GM10248 (cell line): ENCODE measurements around the gene UVRAG.

Source experiments
- CTCF ChIA-PET: fragments of 300-600 bp; sonication (Branson Sonifier 250); formaldehyde crosslinking; extraction: SDS; loops from one replicate; lab custom pipeline; 2021; ENCODE audit warnings: antibody characterized with exemption; lab: Yijun Ruan, JAX
- POLR2A ChIA-PET: fragments of 350-650 bp; sonication (Branson Sonifier 250); formaldehyde crosslinking; extraction: SDS; loops from one replicate; lab custom pipeline; 2020; ENCODE audit warnings: antibody characterized with exemption; lab: Yijun Ruan, JAX
- DNase-seq: peaks from one replicate; pipeline ENCODE4 v3.0.0; 2012; ENCODE audit errors: extremely low spot score
- CTCF ChIP-seq: IDR thresholded peaks from 2 replicates; pipeline ENCODE4 v1.5.1; 2012; ENCODE audit warnings: mild to moderate bottlenecking, low read depth; ENCODE audit errors: extremely low read depth, missing control alignments, control extremely low read depth

Gene UVRAG

GRCh38 chr11:76152086-76152681 is 337.2 kb downstream of the UVRAG start:
- ChIA-PET POLR2A (no interaction called here), CTCF (interaction anchor here (0.6 to 3.2 kb wide), 90 partner anchors 8 to 553 kb away, joined by 3 to 70 read pairs (median 4); partner anchors contain the start of gene MOGAT2)
- DNase-seq = peak; percentile 91

DNA sequence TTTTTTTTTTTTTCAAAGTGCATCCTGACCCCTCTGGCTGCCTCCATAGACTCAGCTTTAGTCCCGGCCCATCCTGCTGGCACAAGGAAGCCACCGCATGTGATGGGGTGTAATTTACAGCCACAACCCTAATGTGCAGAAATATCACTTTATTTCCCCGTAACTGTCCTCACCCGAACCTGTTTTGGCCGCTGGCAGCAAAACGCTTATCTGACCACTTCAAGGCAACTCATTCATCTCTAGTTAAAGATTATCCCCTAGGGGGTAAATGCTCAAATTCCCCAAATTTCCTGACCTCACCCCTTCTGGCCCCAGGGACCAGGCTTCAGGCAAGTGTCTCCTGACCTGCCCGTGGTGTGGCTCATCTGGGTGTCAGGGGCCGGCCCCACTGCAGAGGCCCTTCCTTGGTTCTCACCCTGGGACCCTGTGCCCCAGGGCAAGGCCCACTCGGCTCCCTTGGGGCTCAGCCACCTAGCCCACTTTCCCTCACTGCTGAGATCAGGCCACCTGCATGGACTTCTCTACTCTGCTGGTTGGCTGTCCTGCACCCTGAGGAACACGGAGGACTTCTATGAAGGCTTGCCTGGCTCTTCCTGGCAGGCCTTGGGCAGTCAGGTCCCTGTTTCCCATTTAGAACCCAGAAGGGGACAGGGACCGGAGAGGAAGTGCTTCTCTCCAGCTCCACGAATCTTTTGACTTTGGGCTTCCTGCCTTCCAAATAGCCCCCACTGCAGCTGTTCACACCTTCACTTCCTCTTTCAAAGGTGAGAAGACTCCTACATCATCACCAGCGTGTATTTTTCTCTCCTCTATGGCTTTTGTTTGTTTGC is 337.9 kb downstream of the UVRAG start:
- no peak for TF ChIP-seq CTCF
- ChIA-PET POLR2A (no interaction called here), CTCF (interaction anchor here (0.6 to 3.2 kb wide), 78 partner anchors 8 to 554 kb away, joined by 3 to 70 read pairs (median 5); partner anchors contain the start of gene MOGAT2)
- DNase-seq = peak; percentile 76

More at GRCh38 chr11:76152086-76152681, 337.2 kb downstream of the UVRAG start:
- peak; percentile 99 for TF ChIP-seq CTCF

DNA sequence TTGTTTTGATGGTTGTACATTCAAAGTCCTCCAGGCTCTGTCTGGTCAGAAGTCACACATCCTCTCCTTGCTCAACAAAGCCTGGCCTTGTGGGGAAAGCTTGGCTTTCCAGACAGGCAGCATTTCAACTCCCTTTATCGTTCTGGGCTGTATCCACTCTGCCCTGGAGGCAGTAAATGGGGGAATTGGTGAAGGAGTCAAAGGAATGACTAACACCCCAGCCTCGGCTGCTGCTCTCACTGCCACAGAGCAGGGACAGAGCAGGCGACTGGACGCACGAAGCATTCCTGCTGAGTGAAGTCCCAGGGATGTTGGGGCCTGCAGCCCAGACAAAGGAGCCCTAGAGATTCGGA is 338.5 kb downstream of the UVRAG start:
- TF ChIP-seq CTCF = no peak
- no peak for DNase-seq
- ChIA-PET POLR2A (no interaction called here), CTCF (interaction anchor here (1.4 to 3.2 kb wide), 10 partner anchors 10 to 431 kb away, joined by 3 to 70 read pairs (median 15); no protein-coding TSS in a partner anchor)

DNA sequence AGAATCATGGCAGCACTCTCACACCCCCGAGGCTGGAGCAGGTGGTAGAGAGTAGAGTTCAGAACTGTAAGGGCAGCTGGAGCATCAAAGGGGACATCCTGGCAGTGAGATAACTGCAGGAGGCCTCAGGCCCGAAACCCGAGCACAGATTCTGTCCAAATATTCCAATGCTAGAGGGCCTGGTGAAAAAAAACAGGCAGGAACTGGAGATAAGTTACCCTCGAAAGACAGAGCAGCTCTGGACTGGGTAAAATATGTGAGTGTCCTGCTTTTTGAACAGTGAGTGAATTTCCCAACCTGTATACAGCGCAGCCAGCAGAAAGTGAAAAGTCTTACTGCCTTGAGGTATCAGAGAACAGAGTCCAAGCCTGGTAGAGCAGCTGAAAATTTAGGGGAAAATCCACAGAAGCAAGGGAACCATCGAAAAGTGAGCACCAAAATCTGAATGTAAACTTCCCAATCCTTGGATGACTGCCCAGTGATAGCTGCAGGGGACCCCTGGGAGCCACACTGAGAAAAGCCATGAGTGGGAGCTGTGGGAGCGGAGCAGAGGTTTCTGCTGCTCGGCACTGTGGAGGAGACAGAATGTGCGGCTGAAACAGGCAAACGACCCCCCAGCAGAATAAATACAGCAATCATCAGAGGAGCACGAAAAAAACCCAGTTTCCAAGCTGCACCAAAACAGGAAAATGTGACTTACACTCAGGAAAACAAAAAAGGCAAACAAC is 340.7 kb downstream of the UVRAG start:
- DNase-seq = no peak
- ChIA-PET POLR2A (no interaction called here), CTCF (interaction anchor here (1.3 to 1.5 kb wide), 2 partner anchors 52 to 352 kb away, joined by 4 to 7 read pairs; no protein-coding TSS in a partner anchor)
- no peak for TF ChIP-seq CTCF

GRCh38 chr11:76156971-76157427 is 342.0 kb downstream of the UVRAG start:
- ChIA-PET POLR2A (interaction anchor here (0.6 kb wide), 1 partner anchor 320 kb away, joined by 8 read pairs; no protein-coding TSS in a partner anchor), CTCF (interaction anchor here (1.5 kb wide), 1 partner anchor 50 kb away, joined by 7 read pairs; no protein-coding TSS in a partner anchor)
- no peak for DNase-seq
- TF ChIP-seq CTCF = no peak

DNA sequence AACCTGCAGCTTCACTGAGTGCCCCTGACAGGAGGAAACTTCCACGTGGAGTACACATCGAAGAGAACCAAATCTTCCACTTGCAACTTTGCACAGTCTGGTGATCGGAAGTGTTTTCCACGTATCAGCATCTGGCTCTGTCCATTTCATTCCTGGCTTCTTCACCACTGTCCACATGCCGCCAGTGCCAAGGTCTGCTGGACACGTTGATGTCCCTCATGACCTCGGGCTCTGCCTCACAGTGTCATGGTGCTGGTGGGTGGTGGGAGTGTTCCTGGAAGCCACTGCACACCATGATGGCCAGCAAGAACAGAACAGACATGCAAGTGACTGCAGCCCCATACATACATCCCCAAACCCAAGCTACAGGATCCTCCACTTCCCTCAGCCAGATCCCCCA is 342.9 kb downstream of the UVRAG start:
- POLR2A ChIA-PET = no interaction called here

More for the DNA sequence above, 342.9 kb downstream of the UVRAG start:
- no peak for TF ChIP-seq CTCF
- no peak for DNase-seq
- CTCF ChIA-PET = no interaction called here
